Measurements from ENCODE around the gene ZBTB2.

The ZBTB2 gene

GRCh38 chr6:151379933-151380847, 11.2 kb downstream of the ZBTB2 start (continued):
- no peak for TF ChIP-seq CREB5 (CRISPR knock-in tag; IDR thresholded peaks at IDR 0.05; ENCODE audit: low read depth)
- no peak for TF ChIP-seq CSRNP3 (CRISPR knock-in tag; IDR thresholded peaks at IDR 0.05)
- TF ChIP-seq ISL1 (CRISPR knock-in tag; IDR thresholded peaks at IDR 0.05) = no peak
- TF ChIP-seq POU6F1 (CRISPR knock-in tag; IDR thresholded peaks at IDR 0.05; ENCODE audit: borderline replicate concordance, low read depth) = no peak
- no peak for TF ChIP-seq CSDC2 (CRISPR knock-in tag; IDR thresholded peaks at IDR 0.05)
- no peak for TF ChIP-seq BACH2 (CRISPR knock-in tag; IDR thresholded peaks at IDR 0.05; ENCODE audit: borderline replicate concordance)
- no peak for TF ChIP-seq PPARA (CRISPR knock-in tag; IDR thresholded peaks at IDR 0.05; ENCODE audit: borderline replicate concordance)
- no peak for TF ChIP-seq OSR1 (CRISPR knock-in tag; IDR thresholded peaks at IDR 0.05)

- no peak for ATAC-seq
- no peak for TF ChIP-seq ZFP3 (CRISPR knock-in tag; IDR thresholded peaks at IDR 0.05)
- no peak for TF ChIP-seq ARNTL (CRISPR knock-in tag; IDR thresholded peaks at IDR 0.05; ENCODE audit: borderline replicate concordance, low read depth)
- no peak for TF ChIP-seq OSR1 (CRISPR knock-in tag; IDR thresholded peaks at IDR 0.05)
- no peak for TF ChIP-seq ESRRG (CRISPR knock-in tag; IDR thresholded peaks at IDR 0.05)
- TF ChIP-seq SNAI2 (CRISPR knock-in tag; IDR thresholded peaks at IDR 0.05) = no peak
- no peak for TF ChIP-seq ZFP30 (CRISPR knock-in tag; IDR thresholded peaks at IDR 0.05)
- TF ChIP-seq PATZ1 (CRISPR knock-in tag; IDR thresholded peaks at IDR 0.05; ENCODE audit: borderline replicate concordance) = no peak
- TF ChIP-seq BACH2 (CRISPR knock-in tag; IDR thresholded peaks at IDR 0.05; ENCODE audit: borderline replicate concordance) = no peak
- no peak for TF ChIP-seq CREB5 (CRISPR knock-in tag; IDR thresholded peaks at IDR 0.05; ENCODE audit: low read depth)
- TF ChIP-seq ZNF8 (CRISPR knock-in tag; IDR thresholded peaks at IDR 0.05) = no peak
- no peak for TF ChIP-seq ISL1 (CRISPR knock-in tag; IDR thresholded peaks at IDR 0.05)
- TF ChIP-seq ZC3H10 (CRISPR knock-in tag; IDR thresholded peaks at IDR 0.05) = no peak
These were observed 14.3 kb downstream of the ZBTB2 start for GRCh38 chr6:151377095-151377494.

- TF ChIP-seq BACH2 (CRISPR knock-in tag; IDR thresholded peaks at IDR 0.05; ENCODE audit: borderline replicate concordance) (no peak), ESRRG (CRISPR knock-in tag; IDR thresholded peaks at IDR 0.05) (no peak), SNAI2 (CRISPR knock-in tag; IDR thresholded peaks at IDR 0.05) (no peak), TCF4 (CRISPR knock-in tag; IDR thresholded peaks at IDR 0.05; ENCODE audit: borderline replicate concordance) (no peak), TSHZ2 (CRISPR knock-in tag; IDR thresholded peaks at IDR 0.05) (no peak), ZFP30 (CRISPR knock-in tag; IDR thresholded peaks at IDR 0.05) (no peak), CREB5 (CRISPR knock-in tag; IDR thresholded peaks at IDR 0.05; ENCODE audit: low read depth) (no peak), OSR1 (CRISPR knock-in tag; IDR thresholded peaks at IDR 0.05) (no peak), GLIS3 (CRISPR knock-in tag; IDR thresholded peaks at IDR 0.05) (no peak), CSDC2 (CRISPR knock-in tag; IDR thresholded peaks at IDR 0.05) (no peak), ZNF565 (CRISPR knock-in tag; conservative IDR thresholded peaks at IDR 0.05; ENCODE audit: low read depth) (no peak), TOX (CRISPR knock-in tag; IDR thresholded peaks at IDR 0.05; ENCODE audit: borderline replicate concordance) (no peak), ZNF70 (CRISPR knock-in tag; IDR thresholded peaks at IDR 0.05) (no peak), ARNTL (CRISPR knock-in tag; IDR thresholded peaks at IDR 0.05; ENCODE audit: borderline replicate concordance, low read depth) (no peak), POU6F1 (CRISPR knock-in tag; IDR thresholded peaks at IDR 0.05; ENCODE audit: borderline replicate concordance, low read depth) (no peak), ZC3H10 (CRISPR knock-in tag; IDR thresholded peaks at IDR 0.05) (no peak), ZNF8 (CRISPR knock-in tag; IDR thresholded peaks at IDR 0.05) (no peak)
- no peak for ATAC-seq
These were observed 14.9 kb downstream of the ZBTB2 start for GRCh38 chr6:151376440-151376839.

Data from SK-N-SH treated with all-trans-retinoic acid at 6 μM for 48 hours (cell line).